ENCODE measurements around the gene CLN6.
"Not testable (repeated sequence)": the region's sequence is repeated elsewhere in the genome, so short reads cannot be mapped to it uniquely, and the experiment has no call there.

The CLN6 gene

DNA sequence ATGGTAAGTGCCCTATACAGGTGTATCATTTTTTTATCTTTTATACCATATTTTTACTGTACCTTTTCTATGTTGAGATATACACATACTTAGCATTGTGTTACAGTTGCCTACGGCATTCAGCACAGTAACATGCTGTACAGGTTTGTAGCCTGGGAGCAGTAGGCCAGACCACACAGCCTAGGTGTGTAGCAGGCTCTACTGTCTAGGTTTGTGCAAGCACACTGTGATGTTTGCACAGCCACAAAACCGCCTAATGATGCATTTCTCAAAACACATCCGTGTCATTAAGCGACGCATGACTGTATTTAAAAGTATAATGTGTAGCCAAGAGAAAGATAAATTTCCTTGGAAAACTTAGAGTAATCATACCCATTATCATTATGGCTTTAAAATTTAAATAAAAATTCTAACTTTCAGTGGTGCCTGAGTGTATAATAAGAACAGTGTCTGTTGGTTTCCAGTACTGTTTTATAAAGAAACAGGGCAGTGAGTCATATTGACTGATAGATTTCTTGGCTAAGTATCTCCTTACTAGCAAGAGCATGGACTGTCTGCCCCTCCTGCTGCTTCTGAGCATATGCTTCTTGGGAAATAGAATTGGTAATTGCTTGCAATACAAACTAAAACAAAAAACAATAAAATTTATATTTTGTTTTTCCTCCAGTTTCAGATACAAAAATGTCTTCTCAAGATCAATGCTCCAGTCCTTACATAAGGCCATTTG lies 42.7 kb downstream of the CLN6 start:
- no peak for DNase-seq

- DNase-seq: no peak
These were observed 44.7 kb downstream of the CLN6 start for GRCh38 chr15:68184616-68185480.

DNA sequence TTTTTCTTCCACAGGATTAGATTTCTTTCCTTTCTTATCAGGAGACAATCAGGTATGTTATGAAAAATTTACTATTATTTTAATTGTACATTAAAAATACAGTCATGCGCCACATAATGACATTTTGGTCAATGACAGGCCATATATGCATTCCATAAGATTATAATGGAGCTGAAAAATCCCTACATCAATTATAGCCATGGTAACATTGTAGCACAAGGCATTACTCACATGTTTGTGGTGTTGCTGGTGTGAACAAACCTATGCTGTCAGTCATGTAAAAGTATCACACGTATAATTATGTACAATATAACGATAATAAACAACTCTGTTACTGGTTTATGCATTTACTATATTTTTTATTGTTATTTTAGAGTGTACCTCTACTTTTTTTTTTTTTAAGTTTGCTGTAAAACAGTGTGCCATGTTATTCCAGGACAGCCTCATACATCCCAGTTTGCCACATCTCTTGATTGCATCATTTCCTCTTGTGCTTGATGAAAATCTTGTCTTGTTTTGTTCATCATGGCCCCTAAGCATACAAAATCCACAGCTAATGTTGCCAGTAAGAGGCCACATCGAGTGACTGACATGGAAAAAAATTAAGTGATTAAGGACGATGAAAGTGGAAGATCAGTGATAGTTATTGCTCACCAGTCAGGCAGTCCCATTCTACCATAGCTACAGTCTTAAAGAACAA lies 45.8 kb downstream of the CLN6 start:
- DNase-seq: no peak

- DNase-seq: no peak
These were observed 51.8 kb downstream of the CLN6 start for GRCh38 chr15:68177742-68178141.

- DNase-seq: no peak
These were observed 52.9 kb downstream of the CLN6 start for GRCh38 chr15:68176601-68177000.

- no peak for DNase-seq
These were observed 54.0 kb downstream of the CLN6 start for GRCh38 chr15:68175526-68175925.

- DNase-seq: no peak
These were observed 56.4 kb downstream of the CLN6 start for GRCh38 chr15:68173119-68173518.

DNA sequence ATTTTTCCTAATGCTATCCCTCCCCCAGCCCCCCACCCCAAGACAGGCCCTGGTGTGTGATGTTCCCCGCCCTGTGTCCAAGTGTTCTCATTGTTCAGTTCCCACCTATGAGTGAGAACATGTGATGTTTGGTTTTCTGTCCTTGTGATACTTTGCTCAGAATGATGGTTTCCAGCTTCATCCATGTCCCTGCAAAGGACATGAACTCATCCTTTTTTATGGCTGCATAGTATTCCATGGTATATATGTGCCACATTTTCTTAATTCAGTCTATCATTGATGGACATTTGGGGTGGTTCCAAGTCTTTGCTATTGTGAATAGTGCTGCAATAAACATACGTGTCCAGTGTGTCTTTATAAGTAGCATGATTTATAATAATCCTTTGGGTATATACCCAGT lies 57.5 kb downstream of the CLN6 start:
- DNase-seq: not testable (repeated sequence)

GRCh38 chr15:68166847-68167246 lies 62.7 kb downstream of the CLN6 start:
- no peak for DNase-seq

DNA sequence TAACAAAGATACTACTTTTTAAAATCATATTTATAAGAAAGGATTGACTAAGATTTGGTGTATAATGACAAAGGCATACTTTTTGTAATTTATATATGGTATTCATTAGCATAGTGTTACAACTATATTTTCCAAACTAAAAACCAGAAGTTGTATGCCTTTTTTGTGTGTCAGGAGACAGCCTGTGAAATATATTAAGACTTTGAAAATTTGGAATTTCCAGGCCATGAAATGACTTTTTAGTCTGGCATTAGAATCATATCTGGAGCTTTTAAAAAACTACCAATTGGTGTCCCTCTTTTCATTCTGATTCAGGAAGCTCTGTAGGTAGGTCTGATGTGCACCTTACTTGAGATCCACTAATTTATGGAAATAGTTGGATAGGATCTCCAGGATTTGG lies 66.3 kb downstream of the CLN6 start:
- no peak for DNase-seq

- DNase-seq: no peak
These were observed 71.4 kb downstream of the CLN6 start for GRCh38 chr15:68158046-68158628.

DNA sequence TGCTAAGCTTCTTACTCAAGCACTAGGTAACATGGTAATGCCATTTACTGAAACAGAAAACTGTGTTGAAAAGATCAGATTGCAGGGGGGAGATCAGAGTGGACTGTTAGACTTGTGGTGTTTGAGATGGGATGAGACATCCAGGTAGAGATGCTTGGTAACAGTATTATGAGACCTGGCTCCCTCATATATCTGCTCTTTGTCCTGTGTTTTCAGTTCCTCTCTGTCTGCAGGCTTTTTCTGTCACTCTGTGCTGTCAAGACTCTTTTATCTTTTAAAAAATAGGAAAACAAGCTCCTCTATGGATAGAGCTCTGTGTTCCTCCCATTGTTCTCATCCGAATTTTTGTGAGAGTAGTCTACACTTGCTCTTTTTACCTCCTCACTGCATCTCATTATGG lies 72.5 kb downstream of the CLN6 start:
- no peak for DNase-seq

Measured in T-helper 2 cell (primary cell).